ENCODE results near the gene SLC6A6.
"Not testable (repeated sequence)": the region's sequence is repeated elsewhere in the genome, so short reads cannot be mapped to it uniquely, and the experiment has no call there.

SLC6A6 gene

DNA sequence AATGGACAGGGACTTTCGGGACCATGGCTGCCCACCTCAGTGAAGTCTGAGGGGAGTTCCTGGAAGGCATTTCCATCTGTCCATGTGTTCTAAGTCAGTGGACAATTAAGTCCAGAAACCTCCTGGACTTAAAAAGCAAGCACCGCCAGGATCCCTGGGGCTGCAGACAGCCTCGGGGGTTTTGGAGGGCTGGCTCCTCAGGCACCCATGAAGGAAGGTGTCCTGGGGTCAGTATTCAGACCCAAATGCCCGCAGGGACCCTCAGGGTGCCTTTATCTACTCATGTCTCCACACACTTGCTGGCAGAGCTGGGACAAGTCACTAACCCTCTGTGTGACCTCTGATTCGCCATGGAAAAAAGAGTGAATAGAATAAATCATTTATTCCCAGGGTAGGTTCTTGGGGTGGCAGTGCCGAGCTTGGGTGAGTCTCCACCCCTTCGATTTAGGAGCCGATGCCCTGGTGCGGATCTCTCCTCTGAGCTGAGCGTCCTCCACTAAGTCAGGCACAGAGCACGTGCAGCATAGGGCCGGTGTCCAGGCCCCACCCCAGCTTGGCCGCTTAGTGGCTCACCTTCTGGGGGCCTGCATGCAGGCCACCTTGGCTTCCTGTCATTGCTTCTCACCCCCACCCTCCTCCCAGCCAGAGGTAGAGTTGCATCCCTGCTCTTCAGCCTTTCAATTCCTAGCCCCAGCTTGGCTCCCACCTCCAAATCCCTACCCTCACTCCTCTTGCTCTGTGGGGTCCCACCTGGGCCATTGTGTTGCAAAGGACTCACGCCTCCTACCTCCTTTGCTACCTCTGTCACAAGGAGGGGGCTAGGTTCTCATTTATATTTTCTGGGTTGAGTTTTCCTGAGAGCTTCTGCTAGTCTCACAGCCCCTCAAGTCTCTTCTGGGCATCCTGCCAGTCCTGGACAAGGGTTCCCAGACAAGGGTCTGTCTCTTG is 19.9 kb downstream of the SLC6A6 start:
- DNase-seq: no peak

DNA sequence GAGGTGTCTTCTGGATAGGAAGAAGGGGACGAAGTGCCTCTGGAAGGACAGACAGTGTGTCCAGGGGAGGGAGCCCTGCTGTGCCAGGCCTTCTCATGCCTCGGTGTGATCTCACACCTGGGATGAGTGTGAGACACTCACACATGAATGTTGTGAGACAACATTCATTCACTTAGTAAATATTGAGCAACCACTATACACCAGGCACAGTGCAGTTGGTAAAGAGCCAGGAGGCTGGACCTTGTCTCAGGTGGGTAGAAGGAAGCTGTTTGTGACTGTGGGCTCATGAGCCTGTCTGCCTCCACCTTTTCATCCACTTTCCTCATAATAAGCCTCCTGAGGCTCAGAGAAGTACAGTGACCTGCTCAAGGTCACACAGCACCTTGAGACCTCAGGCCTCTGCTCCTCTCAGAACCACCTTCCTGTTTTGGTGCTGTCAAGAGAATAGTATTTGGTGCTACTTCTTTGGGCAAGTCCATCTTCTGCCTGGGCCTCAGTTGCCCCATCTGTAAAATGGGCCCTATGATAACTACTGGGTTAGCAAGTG is 20.9 kb downstream of the SLC6A6 start:
- no peak for DNase-seq

DNA sequence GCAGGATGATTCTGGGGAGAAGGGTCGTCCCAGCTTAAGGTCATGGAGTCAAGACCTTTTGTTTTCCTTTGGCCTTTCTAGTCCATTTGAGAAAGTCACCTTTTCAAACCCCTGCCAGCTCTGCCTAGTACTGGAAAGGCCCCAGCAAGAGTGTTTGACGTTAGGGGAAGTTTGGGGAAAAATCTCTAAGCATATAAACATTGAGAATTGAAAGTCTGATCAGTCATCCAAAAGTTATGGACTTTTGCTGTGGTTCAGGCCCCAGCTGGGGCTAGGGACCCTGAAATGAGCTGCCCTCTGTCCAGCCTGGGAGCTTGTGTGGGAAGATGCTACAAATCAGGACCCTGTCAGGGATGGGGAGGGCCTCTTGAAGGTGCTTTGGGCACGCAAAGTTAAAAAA is 21.6 kb downstream of the SLC6A6 start:
- no peak for DNase-seq

- no peak for DNase-seq
These were observed 22.5 kb downstream of the SLC6A6 start for GRCh38 chr3:14424711-14425580.

DNA sequence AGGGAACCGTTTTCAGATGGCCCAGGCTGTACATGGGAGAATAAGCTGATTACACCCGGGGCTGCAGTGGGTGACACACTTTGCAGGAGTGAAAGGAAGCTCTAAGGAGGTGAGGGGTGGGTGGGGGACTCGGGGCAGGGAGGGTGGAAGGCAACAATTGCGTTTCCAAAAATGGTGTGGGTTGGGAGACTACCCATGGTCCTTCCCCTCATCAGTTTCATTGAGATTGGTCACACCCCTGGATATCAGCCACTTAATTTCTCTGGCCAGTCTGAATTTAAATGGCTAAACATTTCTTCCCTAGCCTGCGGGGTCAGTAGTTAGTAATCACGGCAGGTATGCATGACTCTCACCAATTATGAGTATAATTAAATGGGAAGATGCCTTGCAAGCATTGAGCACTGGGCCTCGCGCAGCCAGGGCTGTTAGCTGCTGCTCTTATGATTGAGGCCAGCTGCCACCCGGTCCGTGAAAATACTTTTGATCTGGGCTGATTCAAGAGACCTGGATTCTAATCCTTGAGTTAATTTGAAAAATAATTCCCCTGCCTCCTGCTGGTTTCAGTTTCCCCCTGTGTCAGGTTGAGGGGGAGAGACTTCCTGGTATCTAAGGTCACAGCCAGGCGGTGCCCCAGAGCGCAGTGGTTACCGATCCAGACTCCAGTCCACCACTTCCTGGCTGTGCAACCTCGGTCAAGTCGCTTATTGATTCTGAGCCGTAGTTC is 23.3 kb downstream of the SLC6A6 start:
- DNase-seq: no peak

DNA sequence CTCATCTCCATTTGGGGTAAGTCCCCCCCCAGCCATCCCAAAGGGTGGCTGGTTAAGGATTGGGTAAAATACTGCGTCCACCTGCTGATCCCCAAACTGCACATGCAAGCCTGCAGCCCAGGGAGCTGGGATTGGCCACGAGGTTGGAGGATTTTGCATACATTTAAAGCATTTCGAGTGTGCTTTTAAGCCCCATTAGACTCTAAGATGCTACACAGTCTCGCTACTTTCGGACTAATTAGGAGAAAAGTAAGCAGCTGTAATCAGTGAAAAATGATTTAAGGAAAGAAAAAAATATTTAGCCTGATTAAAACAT is 23.9 kb downstream of the SLC6A6 start:
- DNase-seq: no peak

DNA sequence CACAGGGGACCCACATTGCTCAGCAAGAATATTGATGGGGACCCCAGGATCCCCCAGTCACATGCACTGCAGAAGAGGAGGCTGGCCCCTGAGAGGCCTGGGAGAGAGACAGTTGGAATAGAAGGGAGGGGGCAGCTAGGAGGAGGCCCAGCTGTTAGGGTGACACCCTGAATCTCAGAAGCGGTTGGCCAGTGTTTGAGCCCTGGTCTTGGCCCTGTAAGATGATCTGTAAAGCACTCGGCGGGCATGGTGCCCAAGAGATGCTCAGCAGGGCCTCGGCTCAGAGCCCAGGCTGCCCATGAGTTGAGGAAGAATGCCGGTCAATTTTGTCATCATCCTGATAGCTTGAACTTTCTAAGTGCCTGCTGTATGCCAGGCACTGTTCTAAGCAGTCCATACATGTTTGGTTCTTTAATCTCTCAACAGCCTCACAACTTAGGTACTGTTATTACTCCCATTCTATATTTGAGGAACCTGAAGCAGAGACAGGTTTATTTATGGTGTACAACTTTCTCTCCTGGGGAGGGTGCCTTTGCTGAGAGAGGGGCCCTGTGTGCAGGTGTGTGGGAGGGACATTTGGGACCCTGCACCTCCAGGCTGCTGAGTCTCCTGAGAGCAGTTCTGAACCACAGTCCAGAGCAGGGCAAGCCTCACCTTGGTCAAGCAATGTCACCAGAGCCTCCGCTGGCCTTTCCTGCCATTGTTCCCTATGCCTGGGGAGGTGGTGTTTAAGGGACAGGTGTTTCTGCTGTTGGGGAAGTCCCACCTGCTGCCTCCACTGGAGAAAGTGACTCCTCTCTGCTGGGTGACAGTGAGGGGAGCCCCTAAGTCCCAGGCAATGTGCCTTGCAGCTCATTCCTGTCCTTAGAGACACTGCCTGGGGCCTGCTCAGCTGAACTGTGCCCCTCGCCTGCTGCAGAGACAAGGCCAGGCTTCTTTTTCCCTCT is 26.0 kb downstream of the SLC6A6 start:
- DNase-seq: no peak

- no peak for DNase-seq
These were observed 26.8 kb downstream of the SLC6A6 start for GRCh38 chr3:14429237-14429636.

DNA sequence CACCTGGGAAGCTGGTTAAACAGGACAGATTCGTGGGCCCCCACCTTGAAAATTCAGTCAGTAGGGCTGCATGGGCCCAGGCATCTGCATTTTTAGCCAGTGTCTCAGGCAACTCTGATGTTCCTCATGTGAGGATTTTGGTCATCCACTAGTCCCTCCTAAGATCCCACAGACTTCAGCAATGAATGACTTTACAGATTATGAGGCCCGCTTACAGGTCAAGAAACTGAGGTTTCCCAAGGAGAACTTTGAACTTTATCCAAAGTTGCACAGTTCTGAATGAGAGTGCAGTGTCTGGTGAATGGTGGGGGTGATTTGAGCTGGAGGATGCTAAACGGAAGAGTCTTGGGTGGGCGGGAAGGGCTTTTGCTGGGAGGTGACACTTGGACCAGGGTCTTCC is 27.2 kb downstream of the SLC6A6 start:
- no peak for DNase-seq

DNA sequence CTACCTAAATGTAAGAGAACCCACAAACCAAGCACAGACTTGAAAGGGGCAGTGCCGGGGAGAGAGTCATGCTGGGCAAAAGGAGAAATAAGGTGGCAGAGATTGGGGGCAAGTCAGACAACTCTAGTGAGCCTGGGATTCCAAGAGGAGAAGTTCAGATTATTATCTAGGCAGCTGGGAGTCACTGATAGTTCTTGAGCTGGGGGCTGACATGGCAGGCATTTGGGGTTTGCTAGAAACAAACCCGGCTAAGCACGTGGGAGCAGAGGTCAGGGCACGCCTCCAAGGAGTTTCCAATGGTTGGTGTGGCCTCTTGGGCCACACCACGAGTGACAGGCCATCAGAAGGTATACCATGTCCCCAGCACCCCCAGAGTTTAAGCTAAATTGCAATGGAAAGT is 27.6 kb downstream of the SLC6A6 start:
- no peak for DNase-seq

GRCh38 chr3:14430706-14431451 is 28.5 kb downstream of the SLC6A6 start:
- no peak for DNase-seq

- DNase-seq: no peak
These were observed 29.1 kb downstream of the SLC6A6 start for GRCh38 chr3:14431452-14431916.

- peak; percentile 32 for DNase-seq
These were observed 29.8 kb downstream of the SLC6A6 start for GRCh38 chr3:14431917-14432834.

DNA sequence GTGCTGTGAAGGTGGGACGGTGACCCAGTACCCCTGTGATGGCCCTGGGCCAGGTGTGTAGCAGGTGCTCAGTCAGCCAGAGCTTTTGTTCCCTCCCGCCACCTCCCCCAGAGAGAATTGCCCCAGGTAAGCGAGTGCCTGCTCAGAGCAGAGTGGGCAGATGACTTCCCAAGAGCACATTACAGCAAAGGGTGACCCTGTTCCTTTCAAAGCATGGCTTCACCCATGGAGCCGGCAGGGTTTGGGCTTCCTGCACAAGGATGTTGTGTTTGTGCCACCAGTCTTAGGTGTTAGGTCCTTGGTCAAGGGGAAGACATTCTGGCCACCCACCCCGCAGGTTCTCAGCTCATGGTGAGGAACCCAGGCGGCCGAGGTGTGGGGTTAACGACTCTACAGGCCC is 30.7 kb downstream of the SLC6A6 start:
- no peak for DNase-seq

DNA sequence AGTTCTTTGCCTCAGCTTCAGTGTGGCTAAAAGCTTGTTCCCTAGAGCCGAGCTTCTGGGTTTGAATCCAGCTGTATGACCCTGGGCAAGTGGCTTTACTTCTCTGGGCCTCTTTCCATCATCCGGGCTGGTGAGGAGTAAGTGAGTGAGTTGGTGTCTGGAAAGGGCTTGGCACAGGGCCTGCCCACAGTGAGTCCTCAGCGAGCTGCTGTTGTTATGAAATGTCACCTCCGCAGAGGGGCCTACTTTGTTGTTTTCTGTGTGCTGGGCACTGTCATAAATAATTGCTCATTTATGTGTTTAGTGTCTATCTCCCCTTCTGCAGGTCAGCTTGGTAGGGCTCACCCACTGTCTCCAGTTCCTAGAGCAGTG is 31.7 kb downstream of the SLC6A6 start:
- DNase-seq: no peak

- DNase-seq: no peak
These were observed 32.2 kb downstream of the SLC6A6 start for GRCh38 chr3:14434498-14435151.

- no peak for DNase-seq
These were observed 33.0 kb downstream of the SLC6A6 start for GRCh38 chr3:14435175-14436014.

GRCh38 chr3:14436954-14437281 is 34.5 kb downstream of the SLC6A6 start:
- DNase-seq: no peak

- not testable (repeated sequence) for DNase-seq
These were observed 35.3 kb downstream of the SLC6A6 start for GRCh38 chr3:14437705-14438104.

Measured in amniotic stem cell (primary cell).